Measurements from ENCODE around the gene JARID2. TPM values are rescaled to one million over a fixed set of nuclear protein-coding genes. Genes with fewer than 3 reads are reported as not detected.

The JARID2 gene
- total RNA-seq, 1 experiment from 2014 or later: 23.6 TPM

GRCh38 chr6:15403094-15403755 is 157.4 kb downstream of the JARID2 start:
- Histone ChIP-seq H2AFZ (ENCODE audit: low read depth, low read length, poor library complexity, severe bottlenecking) (no peak overlapping the region), H3K9ac (ENCODE audit: low read length) (no peak overlapping the region), H3K4me3 (replicated peaks in 1 of 2; ENCODE audit: low read depth in 1 of 2, low read length in 2 of 2) (no peak overlapping the region), H3K36me3 (ENCODE audit: control insufficient read depth in 1 of 2, insufficient read depth in 2 of 2, low read length in 2 of 2) (no peaks in the 10 kb centered on the region), H3K79me2 (ENCODE audit: insufficient read depth, low read length) (peaks cover 69% of the 10 kb centered on the region), H3K4me2 (ENCODE audit: low read length) (no peak overlapping the region), H3K4me1 (ENCODE audit: control insufficient read depth in 1 of 2, insufficient read depth in 2 of 2, low read length in 2 of 2) (peaks cover 15 to 19% of the 10 kb centered on the region in 2 experiments), H3K27me3 (ENCODE audit: insufficient read depth, low read length) (no peaks in the 10 kb centered on the region), H3K9me3 (ENCODE audit: control insufficient read depth in 1 of 2, insufficient read depth in 1 of 2, low read depth in 1 of 2, low read length in 2 of 2) (no peaks in the 10 kb centered on the region), H3K27ac (ENCODE audit: low read depth, low read length) (no peak overlapping the region), H3K9me2 (ENCODE audit: insufficient read depth) (no peaks in the 10 kb centered on the region), H4K20me1 (ENCODE audit: insufficient read depth) (no peaks in the 10 kb centered on the region; the same call in 1 of the 2 replicates)
- ChIA-PET POLR2A (no interaction called here), CTCF (no interaction called here), RAD21 (ENCODE audit: low non-redundant PET in 1 of 2, low total read pairs in 2 of 2, uncharacterized antibody in 2 of 2, unreplicated experiment in 2 of 2) (no interaction called here)
- DNase-seq (ENCODE audit: low read depth, low spot score): no peak
- TF ChIP-seq ELF1 (IDR thresholded peaks at IDR 0.05; ENCODE audit: borderline replicate concordance, low read depth) (no peak), YY1 (IDR thresholded peaks at IDR 0.05; ENCODE audit: extremely low read depth, insufficient replicate concordance, low read depth, low read length) (no peak), ZFX (IDR thresholded peaks at IDR 0.05) (no peak), EGR1 (IDR thresholded peaks at IDR 0.05; ENCODE audit: low read depth) (no peak), EZH2 (IDR thresholded peaks at IDR 0.05) (no peak), JUND (IDR thresholded peaks at IDR 0.05) (no peak), EZH2phosphoT487 (IDR thresholded peaks at IDR 0.05; ENCODE audit: borderline replicate concordance) (no peak), ZNF274 (IDR thresholded peaks at IDR 0.05; ENCODE audit: low read depth, low read length) (no peak), SRF (IDR thresholded peaks at IDR 0.05; ENCODE audit: low read depth) (no peak)
- no peak for ATAC-seq
- BruUV-seq (replicated peaks): no TSS peak
- intact Hi-C loops (cut with micrococcal nuclease): no loop called here

- H3K79me2 ChIP-seq (ENCODE audit: insufficient read depth, low read length): peaks cover 70% of the 10 kb centered on the region
- TF ChIP-seq ATF3 (IDR thresholded peaks at IDR 0.05) (no peak), YY1 (IDR thresholded peaks at IDR 0.05; ENCODE audit: extremely low read depth, insufficient replicate concordance, low read depth, low read length) (no peak), SP1 (IDR thresholded peaks at IDR 0.05; ENCODE audit: low read depth) (no peak), MAX (IDR thresholded peaks at IDR 0.05) (no peak), TCF7L2 (IDR thresholded peaks at IDR 0.05; ENCODE audit: borderline replicate concordance, extremely low read depth, insufficient read depth, insufficient read length) (no peak), FOSL1 (IDR thresholded peaks at IDR 0.05; ENCODE audit: low read depth) (no peak), CTCF (IDR thresholded peaks at IDR 0.05 in 2 of 3, conservative IDR thresholded peaks at IDR 0.05 in 1 of 3; ENCODE audit: borderline replicate concordance in 1 of 3, insufficient read depth in 1 of 3, low read depth in 2 of 3, low read length in 2 of 3) (no peak), CBX3 (IDR thresholded peaks at IDR 0.05; ENCODE audit: low read depth) (no peak), ZNF274 (IDR thresholded peaks at IDR 0.05; ENCODE audit: low read depth, low read length) (no peak), RAD21 (IDR thresholded peaks at IDR 0.05; ENCODE audit: low read depth) (no peak), POLR2AphosphoS5 (IDR thresholded peaks at IDR 0.05; ENCODE audit: low read depth, low read length) (no peak), EZH2phosphoT487 (IDR thresholded peaks at IDR 0.05; ENCODE audit: borderline replicate concordance) (no peak)
These were observed 158.8 kb downstream of the JARID2 start for GRCh38 chr6:15404685-15404980.

More at GRCh38 chr6:15404685-15404980, 158.8 kb downstream of the JARID2 start:
- H2AFZ ChIP-seq (ENCODE audit: low read depth, low read length, poor library complexity, severe bottlenecking): no peak overlapping the region
- no peaks in the 10 kb centered on the region for H3K36me3 ChIP-seq (ENCODE audit: control insufficient read depth in 1 of 2, insufficient read depth in 2 of 2, low read length in 2 of 2)
- H3K4me1 ChIP-seq (ENCODE audit: control insufficient read depth in 1 of 2, insufficient read depth in 2 of 2, low read length in 2 of 2): peaks cover 14 to 19% of the 10 kb centered on the region in 2 experiments
- ChIA-PET RAD21 (ENCODE audit: low non-redundant PET in 1 of 2, low total read pairs in 2 of 2, uncharacterized antibody in 2 of 2, unreplicated experiment in 2 of 2) (no interaction called here), POLR2A (no interaction called here), CTCF (no interaction called here)
- H3K9ac ChIP-seq (ENCODE audit: low read length): no peak overlapping the region
- BruUV-seq (replicated peaks): no TSS peak
- H4K20me1 ChIP-seq (ENCODE audit: insufficient read depth): no peaks in the 10 kb centered on the region; the same call in 1 of the 2 replicates
- ATAC-seq (no peak), DNase-seq (ENCODE audit: low read depth, low spot score) (no peak)
- no peak overlapping the region for H3K4me2 ChIP-seq (ENCODE audit: low read length)
- H3K4me3 ChIP-seq (replicated peaks in 1 of 2; ENCODE audit: low read depth in 1 of 2, low read length in 2 of 2): no peak overlapping the region
- no peak overlapping the region for H3K27ac ChIP-seq (ENCODE audit: low read depth, low read length)
- no peaks in the 10 kb centered on the region for H3K9me2 ChIP-seq (ENCODE audit: insufficient read depth)
- H3K27me3 ChIP-seq (ENCODE audit: insufficient read depth, low read length): no peaks in the 10 kb centered on the region
- intact Hi-C loops (cut with micrococcal nuclease): no loop called here
- no peaks in the 10 kb centered on the region for H3K9me3 ChIP-seq (ENCODE audit: control insufficient read depth in 1 of 2, insufficient read depth in 1 of 2, low read depth in 1 of 2, low read length in 2 of 2)
